Upper lobe of left lung (tissue), 6 donors: ENCODE data around the gene SFT2D1. TPM values are rescaled to one million over a fixed set of nuclear protein-coding genes. Genes with fewer than 3 reads are reported as not detected.

Experiments used
- ATAC-seq, 2 donors: fragments of 200-7000 bp; cut with Tn5 transposase; one replicate each; pipeline ENCODE4 v1.9.1; 2022; ENCODE audit warnings: mild to moderate bottlenecking in 2 of 2, moderate library complexity in 2 of 2; ENCODE audit not compliant: low FRiP score in 2 of 2
- DNase-seq, 2 donors: peaks; one replicate each; pipeline ENCODE4 v3.0.0-alpha.2; 2019 to 2020
- H3K27ac ChIP-seq, 4 donors: fragments of 200-600 bp; sonication (generic); one replicate each; pipeline ENCODE4 v1.5.1; 2016 to 2019
- H3K27me3 ChIP-seq, 4 donors: fragments of 200-600 bp; sonication (generic); one replicate each; pipeline ENCODE4 v1.5.1; 2017 to 2019
- H3K36me3 ChIP-seq, 4 donors: fragments of 200-600 bp; sonication (generic); one replicate each; pipeline ENCODE4 v1.5.1; 2016 to 2019
- H3K4me1 ChIP-seq, 4 donors: fragments of 200-600 bp; sonication (generic); one replicate each; pipeline ENCODE4 v1.5.1; 2018 to 2019
- H3K4me3 ChIP-seq, 4 donors: fragments of 200-600 bp; sonication (generic); one replicate each; pipeline ENCODE4 v1.5.1; 2017 to 2019; ENCODE audit warnings: mild to moderate bottlenecking in 2 of 4, moderate library complexity in 1 of 4
- H3K9me3 ChIP-seq, 4 donors: fragments of 200-600 bp; sonication (generic); one replicate each; pipeline ENCODE4 v1.5.1; 2018 to 2019
- CTCF ChIP-seq, 6 experiments: fragments of 450-650 bp in 4 of 6; fragments of 200-600 bp in 2 of 6; sonication (generic) in 2 of 6; IDR thresholded peaks; one replicate each; pipeline ENCODE4 v1.5.1; 2016 to 2019; ENCODE audit warnings: antibody characterized with exemption in 6 of 6
- EP300 ChIP-seq, 4 donors: sonication (generic); formaldehyde crosslinking; IDR thresholded peaks; one replicate each; pipeline ENCODE4 v1.5.1; 2017; ENCODE audit warnings: antibody characterized with exemption in 4 of 4, control low read depth in 2 of 4
- POLR2A ChIP-seq, 4 donors: fragments of 450-650 bp; IDR thresholded peaks; one replicate each; pipeline ENCODE4 v1.5.1; 2016 to 2017; ENCODE audit warnings: antibody characterized with exemption in 4 of 4, mild to moderate bottlenecking in 2 of 4
- POLR2AphosphoS5 ChIP-seq, 2 donors: sonication (generic); formaldehyde crosslinking; IDR thresholded peaks; one replicate each; pipeline ENCODE4 v1.5.1; 2017; ENCODE audit warnings: antibody characterized with exemption in 2 of 2
- WGBS, 2 donors: methylation state at CpG; one replicate each; pipeline ENCODE4 v1.1.5; 2017 to 2018; 5-methylcytosine and 5-hydroxymethylcytosine counted together
- total RNA-seq, 6 donors: library from RNA; depleted of rRNA in 4 of 6; stranded (reverse); fragments of >200 nt in 4 of 6; gene quantifications; one replicate each; pipeline versions ENCODE4 v1.1.0 to v1.2.1, GENCODE V29; 2016 to 2021
- donor health status: DM: no; HTN: no; CAD: no; lungs with moderate emphysema.
- donor health status: DM: no; HTN: yes; CAD: no; lungs with severe emphysema.

The SFT2D1 gene
- total RNA-seq, 6 donors from 2014 or later = 8.4 to 56.5 (median 44.9) TPM

DNA sequence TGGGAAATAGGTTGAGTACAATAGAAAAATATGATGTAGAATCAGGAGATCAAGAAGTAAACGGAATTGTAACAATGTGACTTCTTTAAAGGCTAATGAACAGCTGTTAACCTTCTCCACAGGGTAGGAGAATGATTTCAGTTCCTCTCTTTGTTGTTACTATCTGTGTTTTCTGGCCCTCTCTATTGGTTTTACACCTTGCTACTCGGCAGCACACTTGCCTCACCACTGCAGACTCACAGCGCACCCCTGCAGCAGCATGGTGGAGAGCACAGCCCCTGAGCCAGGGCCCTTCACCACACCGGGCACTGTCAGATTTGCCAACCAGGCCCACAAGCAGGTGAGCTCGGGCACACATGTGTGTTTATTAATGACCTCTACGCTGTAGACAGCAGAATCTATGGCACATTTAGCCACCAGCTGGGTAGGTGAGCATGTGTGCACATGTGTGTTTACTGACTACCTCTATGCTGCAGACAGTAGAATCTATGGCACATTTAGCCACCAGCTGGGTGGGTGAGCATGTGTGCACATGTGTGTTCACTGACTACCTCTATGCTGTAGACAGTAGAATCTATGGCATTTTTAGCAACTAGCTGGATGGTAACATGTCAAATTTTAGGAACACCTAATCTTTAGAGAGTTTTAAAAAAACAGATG is 16.8 kb downstream of the SFT2D1 start:
- peak in 1 of 2 donors; percentile 34 for DNase-seq
- Histone ChIP-seq H3K9me3 (no peaks in the 10 kb centered on the region), H3K27ac (no peak overlapping the region), H3K4me3 (no peak overlapping the region), H3K27me3 (no peaks in the 10 kb centered on the region), H3K36me3 (peaks cover 33 to 86% (median 35%) of the 10 kb centered on the region in 4 donors), H3K4me1 (peaks cover 1 to 3% (median 3%) of the 10 kb centered on the region in 4 donors)
- 86 to 87% methylated on average over 6 of the region's 6 CpGs for WGBS, 2 donors
- TF ChIP-seq CTCF (IDR thresholded peaks at IDR 0.05) (no peak), EP300 (IDR thresholded peaks at IDR 0.05) (no peak), POLR2AphosphoS5 (IDR thresholded peaks at IDR 0.05) (no peak), POLR2A (IDR thresholded peaks at IDR 0.05) (no peak)
- ATAC-seq = no peak

DNA sequence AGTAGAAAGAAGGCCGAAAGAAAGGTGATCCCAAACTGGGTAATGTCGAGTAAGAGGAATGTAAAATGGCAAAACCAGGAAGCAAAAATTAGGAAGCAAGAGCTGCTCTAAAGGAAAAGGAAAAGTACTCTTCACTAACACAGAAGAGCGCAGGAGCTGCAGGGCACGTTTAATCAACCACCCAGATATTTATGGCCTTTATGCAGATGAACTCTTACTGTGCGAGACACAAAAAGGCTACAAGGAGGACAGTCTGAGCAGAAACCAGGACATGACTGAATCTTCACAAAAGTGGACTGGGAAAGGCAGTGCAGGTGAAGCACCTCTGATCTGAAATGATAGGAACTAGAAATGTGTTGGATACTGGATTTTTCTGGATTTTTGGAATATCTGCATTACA is 18.9 kb downstream of the SFT2D1 start:
- DNase-seq = no peak
- Histone ChIP-seq H3K9me3 (no peaks in the 10 kb centered on the region), H3K4me3 (no peak overlapping the region), H3K27ac (no peak overlapping the region), H3K36me3 (peaks cover 33 to 90% (median 42%) of the 10 kb centered on the region in 4 donors), H3K4me1 (no peaks in the 10 kb centered on the region), H3K27me3 (no peaks in the 10 kb centered on the region)
- ATAC-seq = no peak
- TF ChIP-seq POLR2AphosphoS5 (IDR thresholded peaks at IDR 0.05) (no peak), EP300 (IDR thresholded peaks at IDR 0.05) (no peak), POLR2A (IDR thresholded peaks at IDR 0.05) (no peak), CTCF (IDR thresholded peaks at IDR 0.05) (no peak)
- WGBS, 2 donors = 88 to 89% methylated on average over 5 of the region's 5 CpGs

DNA sequence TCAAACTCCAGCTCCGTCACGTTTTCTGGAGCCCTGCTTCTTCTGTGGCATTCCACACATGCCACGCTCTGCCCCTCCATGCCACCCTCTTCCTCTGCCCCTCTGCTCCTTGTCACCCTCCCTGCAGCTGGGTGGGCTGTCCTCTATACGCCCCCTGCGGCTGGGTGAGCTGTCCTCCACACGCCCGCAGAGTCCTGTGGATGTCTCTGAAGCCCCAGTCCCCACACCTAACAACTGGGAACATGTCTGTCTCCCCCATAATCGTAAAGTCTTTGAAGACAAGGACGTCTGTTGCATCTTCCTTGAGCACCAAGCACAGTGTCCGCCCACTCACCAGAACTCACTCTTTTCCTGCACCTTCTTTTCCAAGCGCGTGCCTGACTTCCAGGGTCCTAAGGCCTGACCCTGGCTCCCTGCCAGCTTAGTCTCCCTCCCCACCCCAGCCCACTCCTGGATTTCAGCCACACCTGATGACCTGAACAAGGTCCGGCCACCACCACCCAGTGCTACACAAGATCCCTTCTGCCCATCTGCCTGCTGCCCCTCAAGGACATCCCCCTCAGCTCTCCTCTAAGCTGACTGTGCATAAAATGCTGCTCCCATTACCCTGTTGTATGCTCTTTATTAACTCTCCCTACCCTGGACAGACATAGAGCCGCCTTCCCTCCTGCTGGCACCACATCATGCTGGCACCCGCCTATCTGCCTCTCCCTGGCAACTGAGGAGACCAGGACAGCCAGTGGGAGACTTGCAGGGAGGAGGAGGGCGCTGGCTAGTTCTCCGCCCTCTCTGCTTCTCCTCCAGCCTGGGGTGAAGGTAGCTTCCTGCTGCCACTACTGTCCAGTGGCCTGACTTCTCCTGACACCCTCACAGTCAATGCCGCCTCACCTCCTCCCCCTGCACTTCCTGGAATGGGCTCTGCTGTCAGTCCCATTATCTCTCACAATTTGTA is 23.4 kb downstream of the SFT2D1 start:
- no peaks in the 10 kb centered on the region for H3K27me3 ChIP-seq
- TF ChIP-seq POLR2AphosphoS5 (IDR thresholded peaks at IDR 0.05) (no peak), CTCF (IDR thresholded peaks at IDR 0.05) (no peak), EP300 (IDR thresholded peaks at IDR 0.05) (no peak), POLR2A (IDR thresholded peaks at IDR 0.05) (no peak)
- H3K27ac ChIP-seq = no peak overlapping the region
- no peaks in the 10 kb centered on the region for H3K9me3 ChIP-seq
- H3K4me1 ChIP-seq = no peaks in the 10 kb centered on the region
- DNase-seq (no peak), ATAC-seq (peak in 1 of 2 donors; percentile 63)
- 87 to 90% methylated on average over 18 of the region's 18 CpGs for WGBS, 2 donors
- H3K4me3 ChIP-seq = no peak overlapping the region
- peaks cover 15 to 45% (median 23%) of the 10 kb centered on the region in 4 donors for H3K36me3 ChIP-seq

DNA sequence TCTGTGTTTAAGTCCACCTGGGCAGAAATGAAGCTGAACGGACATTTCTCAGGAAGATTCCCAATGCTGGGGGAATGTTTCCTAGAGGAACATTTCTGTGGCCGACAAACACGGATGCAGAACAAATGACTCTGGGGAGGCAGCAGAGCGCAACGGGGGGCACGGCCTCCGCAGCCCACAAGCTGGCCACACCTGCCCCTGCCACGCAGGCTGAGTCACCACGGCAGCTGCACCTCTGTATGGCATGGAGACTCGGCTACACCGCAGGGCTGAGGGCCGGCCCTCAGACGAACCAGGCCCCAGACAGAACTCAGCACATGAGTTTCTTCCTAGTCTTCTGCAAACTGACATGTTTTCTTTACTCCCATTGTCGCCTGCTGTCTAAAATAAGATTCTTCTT is 24.1 kb downstream of the SFT2D1 start:
- WGBS, 2 donors = 78 to 89% methylated on average over 6 to 14 of the region's 14 CpGs
- no peak overlapping the region for H3K4me3 ChIP-seq
- H3K9me3 ChIP-seq = no peaks in the 10 kb centered on the region
- H3K36me3 ChIP-seq = peaks cover 15 to 39% (median 20%) of the 10 kb centered on the region in 4 donors
- no peak overlapping the region for H3K27ac ChIP-seq
- peak in 1 of 2 donors; percentile 70 for DNase-seq
- H3K27me3 ChIP-seq = no peaks in the 10 kb centered on the region
- TF ChIP-seq POLR2A (IDR thresholded peaks at IDR 0.05) = no peak
- no peaks in the 10 kb centered on the region for H3K4me1 ChIP-seq
- no peak for ATAC-seq
